Small intestine (tissue), 7 donors: ENCODE data around the gene PLCB4. TPM values are rescaled to one million over a fixed set of nuclear protein-coding genes. Genes with fewer than 3 reads are reported as not detected.

Experiments
- DNase-seq, 2 donors: peaks; one replicate each; pipeline versions ENCODE4 v3.0.0 to v3.0.0-alpha.2; 2013
- FAIRE-seq: peaks from 2 replicates; lab custom pipeline; 2012; peaks lifted over from hg19 to GRCh38; lab: Jason Lieb, UNC
- H3K27ac ChIP-seq, 3 donors: one replicate each; pipeline ENCODE4 v1.5.1; 2013; ENCODE audit warnings: low read length in 2 of 3, mild to moderate bottlenecking in 2 of 3, control low read depth in 1 of 3, inconsistent platforms in 1 of 3, low read depth in 1 of 3, moderate library complexity in 1 of 3
- H3K27me3 ChIP-seq, 3 donors: one replicate each; pipeline ENCODE4 v1.6.1; 2013; ENCODE audit warnings: low read length in 3 of 3, inconsistent platforms in 1 of 3; ENCODE audit not compliant: control insufficient read depth in 3 of 3, insufficient read depth in 3 of 3
- H3K36me3 ChIP-seq, 3 donors: one replicate each; pipeline ENCODE4 v1.6.1; 2013; ENCODE audit warnings: low read length in 3 of 3, inconsistent platforms in 1 of 3, low read depth in 1 of 3, mild to moderate bottlenecking in 1 of 3, moderate library complexity in 1 of 3; ENCODE audit not compliant: control insufficient read depth in 3 of 3, insufficient read depth in 2 of 3
- H3K4me1 ChIP-seq, 3 donors: one replicate each; pipeline ENCODE4 v1.6.1; 2013; ENCODE audit warnings: low read length in 2 of 3, inconsistent platforms in 1 of 3, low read depth in 1 of 3, mild to moderate bottlenecking in 1 of 3, moderate library complexity in 1 of 3; ENCODE audit not compliant: control insufficient read depth in 3 of 3, insufficient read depth in 2 of 3
- H3K4me3 ChIP-seq, 3 donors: one replicate each; pipeline ENCODE4 v1.5.1; 2013; ENCODE audit warnings: low read length in 3 of 3, control low read depth in 1 of 3, inconsistent platforms in 1 of 3, low read depth in 1 of 3, mild to moderate bottlenecking in 1 of 3, moderate library complexity in 1 of 3
- H3K9me3 ChIP-seq, 2 donors: one replicate each; pipeline ENCODE4 v1.6.1; 2013; ENCODE audit warnings: low read depth in 1 of 2, low read length in 1 of 2; ENCODE audit not compliant: control insufficient read depth in 2 of 2, insufficient read depth in 1 of 2
- WGBS, 3 donors: extraction: QIAGEN DNeasy Blood & Tissue Kit; methylation state at CpG; one replicate each; pipeline ENCODE4 v1.1.7; 2013; 5-methylcytosine and 5-hydroxymethylcytosine counted together
- polyA plus RNA-seq, 4 donors: library from polyadenylated mRNA; stranded (reverse) in 3 of 4; unstranded in 1 of 4; fragments of 200-250 nt in 3 of 4; fragments of 120-200 nt in 1 of 4; gene quantifications; one replicate each; pipeline versions ENCODE4 v1.2.1 to v1.2.3, GENCODE V29; 2013
- donor health status: healthy with polysubstance abuse.
- donor health status: control.
- donor health status: control.
- donor health status: Bipolar disorder and iron deficiency.
- donor health status: healthy.

PLCB4 gene
- polyA plus RNA-seq, 4 donors: under 0.01 to 14.4 (median 3.4) TPM

GRCh38 chr20:9078826-9079731, 10.2 kb downstream of the PLCB4 start:
- 80 to 85% (median 83%) methylated on average over 5 of the region's 5 CpGs for WGBS, 3 donors
- no peak for FAIRE-seq

DNA sequence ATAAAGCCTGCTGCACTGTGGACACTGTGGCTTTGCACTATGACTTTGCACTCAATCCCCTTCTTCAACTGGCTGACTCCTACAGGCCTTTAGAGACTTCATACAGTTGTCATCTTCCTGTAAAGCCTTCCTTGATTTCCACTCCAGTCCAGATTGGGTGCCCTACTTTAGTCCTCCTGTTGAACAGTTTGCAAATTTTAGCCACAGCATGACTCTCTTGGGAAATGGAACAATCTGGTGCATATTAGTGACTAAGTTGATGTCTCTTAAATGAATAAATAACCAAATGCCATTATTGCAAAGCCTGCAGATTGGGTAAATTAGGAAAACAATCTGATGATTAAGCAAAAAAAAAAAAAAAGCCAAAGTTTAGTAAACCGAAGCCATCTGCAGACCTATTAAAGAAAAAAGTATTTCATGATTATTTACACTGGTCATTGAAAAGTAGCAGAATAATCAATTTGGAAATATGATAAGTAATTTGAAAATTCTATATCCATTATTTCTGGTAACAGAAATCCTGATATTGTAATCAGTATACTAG, 12.6 kb downstream of the PLCB4 start:
- FAIRE-seq (no peak), DNase-seq (no peak)
- H3K9me3 ChIP-seq: no peaks in the 10 kb centered on the region
- H3K27ac ChIP-seq: no peak overlapping the region
- 79 to 92% (median 84%) methylated on average over 1 of the region's 1 CpG for WGBS, 3 donors
- no peaks in the 10 kb centered on the region for H3K4me1 ChIP-seq
- no peak overlapping the region for H3K4me3 ChIP-seq
- H3K27me3 ChIP-seq: no peaks in the 10 kb centered on the region
- H3K36me3 ChIP-seq: no peaks in the 10 kb centered on the region

More at GRCh38 chr20:9078826-9079731, 10.2 kb downstream of the PLCB4 start:
- H3K27ac ChIP-seq: no peak overlapping the region
- H3K9me3 ChIP-seq: no peaks in the 10 kb centered on the region
- no peak overlapping the region for H3K4me3 ChIP-seq
- peak in 1 of 2 donors; percentile 18 for DNase-seq
- no peaks in the 10 kb centered on the region for H3K4me1 ChIP-seq
- no peaks in the 10 kb centered on the region for H3K36me3 ChIP-seq
- H3K27me3 ChIP-seq: no peaks in the 10 kb centered on the region

DNA sequence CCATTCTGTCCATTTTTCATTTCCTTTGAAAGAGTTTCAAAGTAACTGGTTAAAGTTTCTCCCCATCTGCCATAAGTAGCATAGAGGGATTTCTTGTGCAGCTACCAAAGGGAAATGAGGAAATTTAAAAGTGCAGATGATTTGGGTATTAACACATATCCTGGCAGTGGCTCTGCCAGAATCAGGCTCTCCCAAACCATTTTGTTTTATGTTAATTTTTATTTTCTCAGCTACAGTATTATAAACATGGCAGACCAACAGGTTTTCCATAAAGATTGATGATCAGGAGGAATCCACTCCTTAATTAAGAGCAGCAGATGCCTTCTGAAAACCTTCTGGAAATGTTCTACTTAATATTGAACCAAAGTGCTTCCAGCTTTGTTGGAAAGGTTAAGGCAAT, 13.9 kb downstream of the PLCB4 start:
- no peaks in the 10 kb centered on the region for H3K36me3 ChIP-seq
- no peaks in the 10 kb centered on the region for H3K27me3 ChIP-seq
- no peak overlapping the region for H3K27ac ChIP-seq
- FAIRE-seq (no peak), DNase-seq (no peak)
- H3K9me3 ChIP-seq: no peaks in the 10 kb centered on the region
- no peak overlapping the region for H3K4me3 ChIP-seq
- no peaks in the 10 kb centered on the region for H3K4me1 ChIP-seq

GRCh38 chr20:9087531-9088217, 18.8 kb downstream of the PLCB4 start:
- Histone ChIP-seq H3K9me3 (no peaks in the 10 kb centered on the region), H3K4me1 (peaks cover 0 to 4% (median 0%) of the 10 kb centered on the region in 3 donors), H3K4me3 (no peak overlapping the region), H3K27ac (no peak overlapping the region), H3K36me3 (no peaks in the 10 kb centered on the region), H3K27me3 (no peaks in the 10 kb centered on the region)
- 62 to 78% (median 67%) methylated on average over 3 of the region's 3 CpGs for WGBS, 3 donors
- FAIRE-seq (no peak), DNase-seq (no peak)

- no peak overlapping the region for H3K27ac ChIP-seq
- no peaks in the 10 kb centered on the region for H3K36me3 ChIP-seq
- no peaks in the 10 kb centered on the region for H3K9me3 ChIP-seq
- DNase-seq (no peak), FAIRE-seq (peak; percentile 23)
- no peaks in the 10 kb centered on the region for H3K27me3 ChIP-seq
- no peak overlapping the region for H3K4me3 ChIP-seq
- peaks cover 0 to 5% (median 0%) of the 10 kb centered on the region in 3 donors for H3K4me1 ChIP-seq
Measured at GRCh38 chr20:9088556-9088955, 19.7 kb downstream of the PLCB4 start.

- no peak overlapping the region for H3K4me3 ChIP-seq
- FAIRE-seq: no peak
- no peak overlapping the region for H3K27ac ChIP-seq
- no peaks in the 10 kb centered on the region for H3K9me3 ChIP-seq
- 74 to 83% (median 82%) methylated on average over 3 of the region's 3 CpGs for WGBS, 3 donors
- peaks cover 0 to 5% (median 0%) of the 10 kb centered on the region in 3 donors for H3K4me1 ChIP-seq
- H3K27me3 ChIP-seq: no peaks in the 10 kb centered on the region
- no peak for DNase-seq
- no peaks in the 10 kb centered on the region for H3K36me3 ChIP-seq
Measured at GRCh38 chr20:9092113-9092512, 23.2 kb downstream of the PLCB4 start.

DNA sequence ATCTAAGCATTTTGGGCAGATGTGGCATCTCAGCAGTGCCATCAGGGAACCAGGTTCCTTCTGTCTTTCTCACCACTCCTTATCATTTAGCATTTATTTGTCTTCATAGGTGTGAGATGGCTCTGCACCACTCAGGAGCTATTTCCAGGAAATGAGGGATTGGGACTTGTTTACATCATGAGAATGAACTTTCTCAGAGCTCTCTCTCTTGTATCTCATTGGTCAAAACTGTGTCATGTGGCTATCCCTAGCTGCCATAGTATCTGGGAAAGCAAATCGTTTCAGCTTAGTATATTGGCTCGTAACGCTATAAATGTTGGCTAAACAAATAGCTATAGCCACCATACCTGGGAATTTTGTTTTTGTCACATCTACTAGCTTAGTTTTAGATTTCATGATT, 23.8 kb downstream of the PLCB4 start:
- H3K27ac ChIP-seq: no peak overlapping the region
- no peaks in the 10 kb centered on the region for H3K36me3 ChIP-seq
- 78 to 90% (median 87%) methylated on average over 3 of the region's 3 CpGs for WGBS, 3 donors
- H3K4me1 ChIP-seq: peaks cover 0 to 5% (median 0%) of the 10 kb centered on the region in 3 donors
- no peak for FAIRE-seq
- DNase-seq: no peak
- no peaks in the 10 kb centered on the region for H3K9me3 ChIP-seq
- no peak overlapping the region for H3K4me3 ChIP-seq
- no peaks in the 10 kb centered on the region for H3K27me3 ChIP-seq

DNA sequence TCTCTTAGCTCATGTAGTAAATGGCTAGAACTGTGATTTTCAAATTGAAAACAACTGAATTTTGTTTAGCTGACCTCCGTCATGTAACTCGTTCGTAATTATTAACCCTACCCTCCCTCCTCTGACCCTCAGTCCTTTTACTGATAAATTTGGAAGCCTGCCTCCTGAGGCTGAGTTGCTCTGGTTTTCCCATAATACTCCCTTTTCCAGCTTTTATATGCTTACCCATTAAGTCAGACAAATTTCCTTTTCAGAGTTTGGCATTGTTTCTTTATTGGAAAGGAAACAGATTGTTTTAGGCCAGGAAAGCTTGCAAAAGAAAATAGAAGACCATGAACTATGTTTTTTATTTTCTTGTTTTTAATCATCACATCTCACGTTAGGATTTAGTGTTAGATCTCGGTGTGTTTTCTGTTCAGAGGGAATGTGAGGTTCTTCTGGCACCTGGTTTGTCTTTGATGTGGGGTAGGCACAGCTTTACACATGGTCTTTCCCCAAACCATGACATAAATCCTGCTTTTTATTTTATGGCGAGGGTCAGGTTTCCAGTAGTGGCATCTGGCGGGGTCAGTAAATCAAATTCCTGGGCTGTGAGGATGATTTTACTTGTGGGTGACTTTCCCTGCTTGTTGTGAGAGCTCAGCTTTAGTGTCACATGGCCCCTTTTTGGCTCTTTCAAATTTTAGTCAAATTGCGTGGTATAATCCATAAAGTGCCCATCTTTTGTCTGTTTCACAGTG, 24.5 kb downstream of the PLCB4 start:
- DNase-seq (no peak), FAIRE-seq (no peak)
- peaks cover 0 to 5% (median 0%) of the 10 kb centered on the region in 3 donors for H3K4me1 ChIP-seq
- no peaks in the 10 kb centered on the region for H3K27me3 ChIP-seq
- H3K4me3 ChIP-seq: no peak overlapping the region
- WGBS, 3 donors: 60 to 82% (median 66%) methylated on average over 8 of the region's 8 CpGs
- no peak overlapping the region for H3K27ac ChIP-seq
- no peaks in the 10 kb centered on the region for H3K9me3 ChIP-seq
- H3K36me3 ChIP-seq: no peaks in the 10 kb centered on the region
